Right ventricle myocardium inferior (tissue), 1 donor: Measurements from ENCODE around the gene MAML2. TPM values are rescaled to one million over a fixed set of nuclear protein-coding genes. Genes with fewer than 3 reads are reported as not detected.
A peak's percentile ranks its signal among the peaks of the same experiment; 100 is the strongest.
"Not testable (repeated sequence)": the region's sequence is repeated elsewhere in the genome, so short reads cannot be mapped to it uniquely, and the experiment has no call there.

ENCODE experiments used
- ATAC-seq: fragments of 200-7000 bp; cut with Tn5 transposase; one replicate; pipeline ENCODE4 v1.9.1; 2020; ENCODE audit warnings: mild to moderate bottlenecking, moderate library complexity
- DNase-seq: peaks from one replicate; pipeline ENCODE4 v3.0.0; 2021; ENCODE audit errors: missing footprints
- intact Hi-C: fragments of 100-400 bp; cut with DNase I; formaldehyde crosslinking; loops from one replicate; pipeline ENCODE4 v1.11.0; 2022
- total RNA-seq: library from RNA; stranded (reverse); fragmentation: NEBNext Ultra II Directional; extraction: Animal tissue kit (Norgen Biotek cat#: 25700); gene quantifications from one replicate; pipeline ENCODE4 v1.2.1, GENCODE V29; 2021
- donor health status: DM: no; HTN: yes; CAD: no; lungs with severe emphysema.

Gene MAML2
- total RNA-seq, 1 donor from 2014 or later, result 5.2 TPM

DNA sequence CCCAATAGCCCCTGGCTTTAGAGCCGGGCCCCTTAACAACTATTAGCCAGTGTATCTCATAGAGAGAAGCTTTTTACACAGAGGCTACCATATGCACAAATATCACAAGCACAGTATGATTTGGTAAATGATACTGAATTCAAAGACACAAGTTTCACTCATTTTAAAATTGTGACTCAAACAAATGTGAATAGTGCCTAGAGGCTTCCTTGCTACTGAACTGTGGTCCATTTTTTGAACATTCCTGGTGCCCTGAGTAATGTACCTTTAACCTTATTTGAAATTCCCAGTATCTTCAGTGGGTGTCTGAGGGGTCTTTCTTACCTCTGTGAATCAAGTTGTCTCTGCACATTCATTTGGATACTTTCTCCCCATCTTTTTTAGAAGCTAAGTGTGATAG, 156.2 kb downstream of the MAML2 start:
- DNase-seq (no peak), ATAC-seq (no peak)
- intact Hi-C loops, result no loop called here

DNA sequence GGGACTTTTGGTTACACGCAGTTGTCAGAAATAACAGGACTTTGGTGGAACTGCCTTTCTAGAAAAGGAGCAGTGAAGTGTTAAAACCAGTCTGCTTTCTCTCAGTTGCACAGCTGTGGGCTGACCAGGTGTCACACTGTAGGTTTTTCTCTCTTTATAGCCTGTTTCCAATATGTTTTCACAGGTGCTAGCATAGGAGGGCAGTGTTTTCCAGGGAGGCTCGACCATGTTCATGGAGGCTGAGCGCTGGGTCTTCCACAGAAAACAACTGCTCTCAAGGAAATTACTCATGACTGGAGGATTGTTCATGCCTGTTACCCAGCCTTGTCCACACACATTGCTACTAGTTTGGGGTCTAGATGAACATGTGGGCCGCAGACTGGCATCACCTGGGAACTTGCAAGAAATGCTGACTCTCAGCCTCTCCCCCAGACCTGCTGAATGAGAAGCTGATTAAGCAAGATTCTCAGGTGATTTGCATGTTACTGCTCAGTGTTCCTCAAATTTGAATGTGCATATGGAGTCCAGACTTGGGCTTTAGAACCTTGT, 157.7 kb downstream of the MAML2 start:
- intact Hi-C loops, result no loop called here
- ATAC-seq (no peak), DNase-seq (no peak)

DNA sequence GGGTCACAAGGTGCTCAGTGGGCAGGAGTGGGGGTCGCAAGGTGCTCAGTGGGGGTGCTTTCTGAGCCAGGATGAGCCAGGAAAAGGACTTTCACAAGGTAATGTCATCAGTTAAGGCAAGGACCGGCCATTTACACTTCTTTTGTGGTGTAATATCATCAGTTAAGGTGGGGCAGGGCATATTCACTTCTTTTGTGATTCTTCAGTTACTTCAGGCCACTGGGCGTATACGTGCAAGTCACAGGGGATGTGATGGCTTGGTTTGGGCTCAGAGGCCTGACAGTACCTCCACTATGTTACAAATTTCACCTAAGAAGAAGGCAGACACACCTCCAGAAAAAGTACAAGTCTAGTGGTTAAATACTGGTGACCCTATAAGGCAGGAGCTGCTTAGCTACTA, 162.1 kb downstream of the MAML2 start:
- ATAC-seq, DNase-seq, intact Hi-C loops: not testable (repeated sequence)

DNA sequence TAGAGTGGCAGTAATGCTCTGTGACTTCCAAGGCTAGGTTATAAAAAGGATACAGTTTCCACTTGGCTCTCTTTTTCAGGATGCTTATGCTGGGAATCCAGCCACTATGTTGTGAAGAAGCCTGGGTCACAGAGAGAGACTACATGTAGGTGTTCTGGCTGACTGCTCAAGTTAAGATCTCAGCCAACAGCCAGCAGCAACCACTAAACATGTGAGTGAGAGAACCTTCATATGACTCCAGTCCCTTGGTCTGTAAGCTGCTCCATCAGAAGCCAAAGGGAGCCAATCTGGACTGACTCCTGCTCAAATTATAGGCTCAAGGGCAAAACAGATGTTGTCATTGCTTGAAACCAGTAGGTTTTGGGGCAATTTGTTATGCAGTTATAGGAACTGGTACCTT, 162.7 kb downstream of the MAML2 start:
- intact Hi-C loops, result no loop called here
- DNase-seq (no peak), ATAC-seq (no peak)

DNA sequence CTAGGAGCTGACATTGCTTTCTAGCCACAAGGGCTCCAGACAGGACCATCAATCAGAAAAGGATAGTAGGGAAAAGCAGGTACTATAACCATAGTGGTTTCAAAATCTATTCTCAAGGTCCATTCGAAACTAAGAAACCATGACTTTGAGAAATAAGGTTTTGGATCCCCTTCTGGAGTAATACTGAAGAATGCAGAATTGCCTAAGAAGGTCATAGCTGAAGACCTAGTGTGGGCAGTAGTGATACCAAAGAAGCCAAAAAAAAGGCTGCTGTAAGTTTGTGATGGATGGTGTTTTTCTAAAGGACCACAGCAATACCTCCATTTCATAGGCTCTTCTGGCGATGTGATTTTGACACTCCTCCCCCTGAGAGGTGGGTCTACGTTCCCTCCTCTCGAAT, 163.1 kb downstream of the MAML2 start:
- intact Hi-C loops, result no loop called here
- DNase-seq (no peak), ATAC-seq (no peak)

DNA sequence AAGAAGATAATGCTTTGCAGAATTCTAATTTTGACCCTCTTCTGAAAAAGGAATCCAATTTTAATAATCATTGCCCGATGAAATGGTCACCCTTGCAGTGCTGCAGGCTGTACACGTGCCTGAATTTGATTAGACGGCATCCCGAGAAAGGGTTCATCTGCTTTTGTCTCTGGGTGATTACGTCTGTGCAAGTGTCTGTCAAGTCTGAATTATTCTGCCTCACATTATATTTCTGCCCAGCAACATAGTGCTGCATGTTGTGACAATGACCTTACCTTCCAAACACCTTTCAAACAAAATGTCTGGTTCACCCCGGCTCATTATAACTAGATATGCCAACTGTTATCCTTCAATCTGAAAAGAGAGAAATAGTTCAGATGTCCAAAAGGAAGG, 164.1 kb downstream of the MAML2 start:
- intact Hi-C loops, result no loop called here
- no peak for DNase-seq
- ATAC-seq, result no peak

- intact Hi-C loops, result no loop called here
- DNase-seq, result no peak
- no peak for ATAC-seq
Measured at GRCh38 chr11:96178049-96178886, 164.7 kb downstream of the MAML2 start.

DNA sequence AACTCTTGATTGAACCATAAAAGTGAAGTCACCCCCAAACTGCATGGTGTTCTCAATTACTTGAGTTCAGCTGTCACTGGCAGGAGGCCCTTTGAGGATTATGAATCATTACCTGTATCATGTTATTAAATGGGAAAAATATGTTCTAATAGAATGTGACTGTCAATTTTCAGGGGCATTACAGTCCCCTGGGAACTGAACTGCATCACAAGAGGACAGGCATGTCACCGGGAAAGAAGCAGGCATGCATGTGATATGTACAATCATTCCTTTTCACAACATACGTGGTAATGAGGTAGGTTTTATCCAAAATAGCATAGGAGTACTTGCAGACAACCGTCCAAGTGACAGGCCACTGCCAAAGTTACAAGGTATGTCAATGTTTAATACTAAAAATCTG, 165.8 kb downstream of the MAML2 start:
- intact Hi-C loops, result no loop called here
- DNase-seq (no peak), ATAC-seq (no peak)

GRCh38 chr11:96173906-96174305, 169.1 kb downstream of the MAML2 start:
- intact Hi-C loops, result no loop called here
- ATAC-seq, result no peak
- no peak for DNase-seq

DNA sequence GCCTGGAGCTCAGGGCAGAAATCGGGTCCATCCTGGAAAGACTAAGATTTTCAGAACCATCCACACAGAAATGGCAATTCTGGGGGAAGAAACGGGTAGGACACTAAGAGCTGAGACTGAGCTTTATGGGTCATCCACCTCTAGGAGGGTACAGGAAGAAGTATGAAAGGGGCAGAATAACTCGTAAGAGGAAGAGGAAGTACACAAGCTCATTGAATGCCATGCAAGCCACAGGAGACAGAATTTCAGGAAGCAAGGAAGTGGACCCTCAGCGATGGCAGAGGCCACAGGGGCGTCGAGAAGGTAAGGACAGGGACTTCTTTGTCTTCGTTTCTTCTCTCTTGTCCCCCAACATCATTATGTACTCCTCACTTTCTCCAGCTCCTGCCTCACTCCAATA, 169.6 kb downstream of the MAML2 start:
- no peak for DNase-seq
- intact Hi-C loops, result no loop called here
- ATAC-seq, result no peak

GRCh38 chr11:96172604-96173003, 170.4 kb downstream of the MAML2 start:
- intact Hi-C loops, result no loop called here
- ATAC-seq (no peak), DNase-seq (no peak)

GRCh38 chr11:96169250-96169649, 173.7 kb downstream of the MAML2 start:
- intact Hi-C loops, result loop anchor here (5.0 kb wide), 1 partner anchor 48 kb away; no protein-coding TSS in a partner anchor
- ATAC-seq (no peak), DNase-seq (no peak)

DNA sequence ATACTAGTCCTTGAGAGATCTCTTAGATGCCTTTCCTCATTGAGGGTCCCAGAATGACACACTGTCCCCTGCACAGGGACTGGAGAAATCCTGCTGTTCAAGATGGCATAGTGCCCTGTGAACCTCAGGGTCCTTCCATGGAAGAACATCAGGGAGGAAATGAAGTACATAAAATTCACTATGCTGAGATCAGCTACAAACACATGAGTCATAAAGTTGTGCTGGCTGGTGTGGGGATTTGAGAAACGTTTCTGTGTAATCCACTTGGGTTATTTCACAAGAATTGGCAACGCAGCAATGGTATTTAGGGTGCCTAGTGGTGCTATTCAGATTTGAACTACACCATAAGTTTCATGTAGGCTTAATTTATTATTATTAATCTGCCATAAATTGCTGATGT, 174.4 kb downstream of the MAML2 start:
- DNase-seq (no peak), ATAC-seq (peak; percentile 91)
- intact Hi-C loops, result loop anchor here (5.0 kb wide), 1 partner anchor 49 kb away; no protein-coding TSS in a partner anchor

- intact Hi-C loops, result loop anchor here (5.0 kb wide), 1 partner anchor 50 kb away; no protein-coding TSS in a partner anchor
- ATAC-seq, result no peak
- DNase-seq, result no peak
Measured at GRCh38 chr11:96167787-96168186, 175.2 kb downstream of the MAML2 start.

- DNase-seq (no peak), ATAC-seq (no peak)
- intact Hi-C loops, result loop anchor here (5.0 kb wide), 1 partner anchor 50 kb away; no protein-coding TSS in a partner anchor
Measured at GRCh38 chr11:96167203-96167758, 175.7 kb downstream of the MAML2 start.

- DNase-seq (no peak), ATAC-seq (peak; percentile 89)
- intact Hi-C loops, result no loop called here
Measured at GRCh38 chr11:96162816-96163499, 180.0 kb downstream of the MAML2 start.

- intact Hi-C loops, result no loop called here
- ATAC-seq, result no peak
Measured at GRCh38 chr11:96161307-96162089, 181.5 kb downstream of the MAML2 start.

GRCh38 chr11:96160732-96161306, 182.2 kb downstream of the MAML2 start:
- intact Hi-C loops, result no loop called here
- no peak for DNase-seq
- ATAC-seq, result no peak

More at GRCh38 chr11:96161307-96162089, 181.5 kb downstream of the MAML2 start:
- DNase-seq, result no peak
